Measurements from ENCODE around the gene IGSF21.

The IGSF21 gene

DNA sequence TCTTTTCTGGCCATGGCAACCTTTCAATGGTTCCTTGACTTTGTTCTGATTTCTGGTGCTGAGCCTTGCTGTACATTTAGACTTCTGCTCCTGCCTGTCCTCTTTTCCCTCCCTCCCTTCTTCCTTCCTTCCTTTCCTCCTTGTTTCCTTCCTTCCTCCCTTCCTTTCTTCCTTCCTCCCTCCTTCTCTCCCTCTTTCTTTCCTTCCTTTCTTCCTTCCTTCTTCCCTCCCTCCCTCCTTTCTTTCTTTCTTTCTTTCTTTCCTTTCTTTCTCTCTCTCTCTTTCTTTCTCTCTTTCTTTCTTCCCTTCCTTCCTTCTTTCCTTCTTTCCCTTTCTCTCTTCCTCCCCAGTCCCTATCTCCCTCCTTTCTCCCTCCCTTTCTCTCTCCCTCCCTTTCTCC is 10.4 kb upstream of the IGSF21 start:
- no peak for DNase-seq (ENCODE audit: low read depth, low spot score)
- H3K4me1 ChIP-seq (ENCODE audit: control insufficient read depth, insufficient read depth, low read length) = peaks cover 2% of the 10 kb centered on the region; the same call in 1 of the 2 replicates
- no peak overlapping the region for H3K4me3 ChIP-seq (ENCODE audit: low read length)
- no peak overlapping the region for H3K27ac ChIP-seq (ENCODE audit: low read length)
- H3K27me3 ChIP-seq (ENCODE audit: control insufficient read depth, insufficient read depth, low read length) = no peaks in the 10 kb centered on the region
- no peaks in the 10 kb centered on the region for H3K9me3 ChIP-seq (ENCODE audit: control insufficient read depth, insufficient read depth, low read length)
- no peaks in the 10 kb centered on the region for H3K36me3 ChIP-seq (ENCODE audit: control insufficient read depth, insufficient read depth, low read length)

DNA sequence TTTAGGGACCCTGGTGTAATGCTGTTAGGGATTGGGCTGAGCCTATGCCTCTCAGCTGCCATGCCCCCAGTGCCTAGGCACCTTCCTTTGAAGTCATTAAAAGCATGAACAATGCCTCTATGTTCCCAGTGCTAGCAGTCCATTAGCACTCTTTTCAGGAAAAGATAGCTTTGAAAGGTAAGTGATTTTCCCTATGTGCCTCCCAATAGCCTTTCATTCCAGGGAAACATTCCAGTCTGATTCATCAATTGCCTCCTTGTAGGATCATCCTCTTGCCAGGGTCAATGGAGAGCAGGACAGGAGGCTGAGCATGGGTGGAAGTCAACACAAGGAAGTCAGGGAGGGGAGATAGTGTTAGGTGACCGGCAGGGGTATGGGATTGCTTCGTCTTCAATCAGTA is 8.6 kb upstream of the IGSF21 start:
- Histone ChIP-seq H3K27me3 (ENCODE audit: control insufficient read depth, insufficient read depth, low read length) (no peaks in the 10 kb centered on the region), H3K27ac (ENCODE audit: low read length) (no peak overlapping the region), H3K36me3 (ENCODE audit: control insufficient read depth, insufficient read depth, low read length) (no peaks in the 10 kb centered on the region), H3K9me3 (ENCODE audit: control insufficient read depth, insufficient read depth, low read length) (no peaks in the 10 kb centered on the region), H3K4me1 (ENCODE audit: control insufficient read depth, insufficient read depth, low read length) (no peaks in the 10 kb centered on the region), H3K4me3 (ENCODE audit: low read length) (no peak overlapping the region)
- DNase-seq (ENCODE audit: low read depth, low spot score) = no peak
- no CpG with 5 or more reads among the region's 2 CpGs for WGBS (ENCODE audit: insufficient coverage, insufficient read length)

DNA sequence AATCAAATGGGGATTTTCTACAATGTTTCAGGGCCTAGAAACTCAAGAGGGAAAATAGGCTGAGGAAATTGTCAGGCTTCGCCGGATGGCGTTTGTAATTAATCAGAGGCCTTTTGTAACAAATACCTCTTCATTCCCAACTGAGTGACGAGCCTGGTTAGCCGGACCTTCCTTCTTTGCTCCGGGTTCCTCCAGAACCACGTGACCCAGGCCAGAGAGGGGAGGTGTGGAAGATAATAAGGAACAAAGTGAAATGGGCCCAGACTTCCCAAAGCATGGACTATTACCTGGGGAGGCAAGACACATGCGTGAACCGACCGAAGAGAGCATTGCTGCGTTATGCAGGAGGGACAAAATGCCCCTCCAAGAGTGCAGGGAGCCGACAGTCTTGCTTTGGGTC is 7.5 kb upstream of the IGSF21 start:
- Histone ChIP-seq H3K36me3 (ENCODE audit: control insufficient read depth, insufficient read depth, low read length) (no peaks in the 10 kb centered on the region), H3K27me3 (ENCODE audit: control insufficient read depth, insufficient read depth, low read length) (no peaks in the 10 kb centered on the region), H3K27ac (ENCODE audit: low read length) (no peak overlapping the region), H3K4me3 (ENCODE audit: low read length) (no peak overlapping the region), H3K4me1 (ENCODE audit: control insufficient read depth, insufficient read depth, low read length) (no peaks in the 10 kb centered on the region), H3K9me3 (ENCODE audit: control insufficient read depth, insufficient read depth, low read length) (no peaks in the 10 kb centered on the region)
- DNase-seq (ENCODE audit: low read depth, low spot score) = no peak
- no CpG with 5 or more reads among the region's 12 CpGs for WGBS (ENCODE audit: insufficient coverage, insufficient read length)

DNA sequence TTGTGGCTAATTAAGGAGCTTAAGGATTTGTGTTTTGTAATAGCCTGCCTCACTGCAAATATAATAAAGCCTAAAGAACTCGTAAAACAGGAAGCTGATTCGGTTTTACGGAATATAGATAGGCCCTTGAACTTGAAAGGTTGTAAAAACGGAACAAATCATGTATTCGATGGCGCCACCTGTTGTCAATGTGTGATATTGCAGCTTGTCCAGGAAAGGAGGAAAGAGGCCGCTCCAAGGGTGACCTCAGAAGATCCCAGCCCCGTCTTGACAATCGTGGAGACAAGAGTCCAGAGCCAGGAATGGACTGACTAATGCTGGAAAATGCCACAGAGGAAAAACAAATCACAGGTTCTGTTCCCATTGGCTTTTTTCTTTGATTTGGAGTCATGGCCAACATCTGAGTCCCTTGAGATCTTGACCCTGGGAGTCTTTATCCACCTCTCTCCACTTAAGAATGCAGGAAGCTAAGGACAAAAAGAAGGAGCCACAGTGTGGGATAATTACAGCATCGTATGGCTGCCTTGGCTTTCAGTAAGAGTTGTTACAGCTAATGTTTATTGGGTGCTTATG is 7.0 kb upstream of the IGSF21 start:
- H3K4me3 ChIP-seq (ENCODE audit: low read length) = no peak overlapping the region
- no peaks in the 10 kb centered on the region for H3K4me1 ChIP-seq (ENCODE audit: control insufficient read depth, insufficient read depth, low read length)
- H3K36me3 ChIP-seq (ENCODE audit: control insufficient read depth, insufficient read depth, low read length) = no peaks in the 10 kb centered on the region
- WGBS (ENCODE audit: insufficient coverage, insufficient read length) = no CpG with 5 or more reads among the region's 10 CpGs
- H3K9me3 ChIP-seq (ENCODE audit: control insufficient read depth, insufficient read depth, low read length) = no peaks in the 10 kb centered on the region
- no peaks in the 10 kb centered on the region for H3K27me3 ChIP-seq (ENCODE audit: control insufficient read depth, insufficient read depth, low read length)
- peak; percentile 76 for DNase-seq (ENCODE audit: low read depth, low spot score)
- H3K27ac ChIP-seq (ENCODE audit: low read length) = no peak overlapping the region

DNA sequence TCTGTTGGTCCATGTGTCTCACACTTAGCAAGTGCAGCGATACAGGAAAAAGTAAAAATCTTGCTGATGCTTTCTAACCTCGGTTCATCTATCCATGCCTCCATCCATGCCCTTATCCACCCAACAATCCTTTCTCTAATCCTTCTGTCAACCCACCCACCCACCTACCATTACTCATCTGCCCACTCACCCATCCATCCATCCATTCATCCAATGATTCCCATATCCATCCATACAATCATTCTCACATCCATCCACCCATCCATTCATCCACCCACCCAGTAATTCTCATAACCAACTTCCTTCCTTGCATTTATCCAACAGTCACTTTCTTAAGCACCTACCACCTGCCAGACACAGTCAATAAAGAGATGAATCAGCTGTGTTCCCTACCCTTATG is 6.1 kb upstream of the IGSF21 start:
- Histone ChIP-seq H3K4me3 (ENCODE audit: low read length) (no peak overlapping the region), H3K4me1 (ENCODE audit: control insufficient read depth, insufficient read depth, low read length) (peaks cover 1% of the 10 kb centered on the region; the same call in 1 of the 2 replicates), H3K27ac (ENCODE audit: low read length) (no peak overlapping the region), H3K27me3 (ENCODE audit: control insufficient read depth, insufficient read depth, low read length) (no peaks in the 10 kb centered on the region; the same call in 1 of the 2 replicates), H3K36me3 (ENCODE audit: control insufficient read depth, insufficient read depth, low read length) (no peaks in the 10 kb centered on the region), H3K9me3 (ENCODE audit: control insufficient read depth, insufficient read depth, low read length) (no peaks in the 10 kb centered on the region)
- WGBS (ENCODE audit: insufficient coverage, insufficient read length) = no CpG with 5 or more reads among the region's 2 CpGs
- DNase-seq (ENCODE audit: low read depth, low spot score) = no peak

DNA sequence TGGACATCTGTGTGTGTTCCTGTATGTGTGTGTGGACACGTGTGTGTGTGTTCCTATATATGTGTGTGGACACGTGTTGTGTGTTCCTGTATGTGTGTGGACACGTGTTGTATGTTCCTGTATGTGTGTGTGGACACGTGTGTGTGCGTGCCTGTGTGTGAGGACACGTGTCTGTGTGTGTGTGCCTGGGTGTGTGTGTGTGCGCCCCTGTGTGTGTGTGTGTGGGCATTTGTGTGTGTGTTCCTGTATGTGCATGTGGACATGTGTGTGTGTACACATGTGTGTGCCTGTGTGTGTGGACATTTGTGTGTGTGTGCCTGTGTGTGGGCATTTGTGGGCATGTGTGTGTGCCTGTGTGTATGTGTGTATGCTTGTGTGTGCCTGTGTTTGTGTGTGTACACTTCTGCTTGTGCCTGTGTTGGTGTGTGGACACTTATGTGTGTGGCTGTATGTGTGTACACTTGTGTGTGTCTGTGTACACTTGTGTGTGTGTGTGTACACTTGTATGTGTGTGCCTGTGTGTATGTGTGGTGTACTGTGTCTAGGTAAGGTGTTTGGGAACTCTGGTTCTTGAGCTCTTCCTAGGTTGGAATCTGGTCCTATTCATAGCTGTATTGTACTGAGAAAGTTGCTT is 3.7 kb upstream of the IGSF21 start:
- H3K9me3 ChIP-seq (ENCODE audit: control insufficient read depth, insufficient read depth, low read length) = no peaks in the 10 kb centered on the region
- DNase-seq (ENCODE audit: low read depth, low spot score) = no peak
- no peaks in the 10 kb centered on the region for H3K36me3 ChIP-seq (ENCODE audit: control insufficient read depth, insufficient read depth, low read length)
- peaks cover 7% of the 10 kb centered on the region for H3K27me3 ChIP-seq (ENCODE audit: control insufficient read depth, insufficient read depth, low read length)
- H3K4me1 ChIP-seq (ENCODE audit: control insufficient read depth, insufficient read depth, low read length) = peaks cover 12% of the 10 kb centered on the region
- no CpG with 5 or more reads among the region's 7 CpGs for WGBS (ENCODE audit: insufficient coverage, insufficient read length)
- H3K4me3 ChIP-seq (ENCODE audit: low read length) = no peak overlapping the region
- no peak overlapping the region for H3K27ac ChIP-seq (ENCODE audit: low read length)

DNA sequence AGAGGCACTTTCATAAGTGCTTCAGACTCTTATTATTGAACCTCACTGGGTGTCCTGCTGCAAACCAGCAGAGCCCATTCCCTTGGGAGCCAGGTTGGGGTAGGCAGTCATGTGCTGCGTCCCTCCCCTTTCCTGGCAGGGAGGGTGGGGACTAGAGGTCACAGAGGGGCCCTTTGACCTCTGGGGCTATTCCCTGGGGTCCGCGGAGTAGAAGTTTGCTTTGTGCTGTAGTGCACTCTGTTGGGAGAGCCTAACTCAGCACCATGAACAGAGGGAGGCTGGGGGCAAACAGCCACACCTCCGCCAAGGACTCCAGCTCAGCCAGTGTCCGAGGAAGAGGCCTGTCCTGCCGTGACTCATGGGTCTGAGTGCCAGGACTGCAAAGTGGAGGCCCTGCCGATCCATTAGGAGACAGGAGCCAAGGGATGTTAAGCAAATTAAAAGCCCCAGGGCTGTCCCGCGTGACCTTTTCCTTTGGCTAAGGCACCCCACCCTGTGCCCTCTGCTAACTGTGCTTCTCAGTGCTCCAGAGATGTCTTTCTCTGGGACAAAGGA is 3.0 kb upstream of the IGSF21 start:
- Histone ChIP-seq H3K27me3 (ENCODE audit: control insufficient read depth, insufficient read depth, low read length) (peaks cover 15% of the 10 kb centered on the region), H3K4me3 (ENCODE audit: low read length) (no peak overlapping the region), H3K36me3 (ENCODE audit: control insufficient read depth, insufficient read depth, low read length) (no peaks in the 10 kb centered on the region), H3K4me1 (ENCODE audit: control insufficient read depth, insufficient read depth, low read length) (peaks cover 12% of the 10 kb centered on the region), H3K27ac (ENCODE audit: low read length) (no peak overlapping the region), H3K9me3 (ENCODE audit: control insufficient read depth, insufficient read depth, low read length) (no peaks in the 10 kb centered on the region)
- no CpG with 5 or more reads among the region's 9 CpGs for WGBS (ENCODE audit: insufficient coverage, insufficient read length)
- DNase-seq (ENCODE audit: low read depth, low spot score) = no peak

DNA sequence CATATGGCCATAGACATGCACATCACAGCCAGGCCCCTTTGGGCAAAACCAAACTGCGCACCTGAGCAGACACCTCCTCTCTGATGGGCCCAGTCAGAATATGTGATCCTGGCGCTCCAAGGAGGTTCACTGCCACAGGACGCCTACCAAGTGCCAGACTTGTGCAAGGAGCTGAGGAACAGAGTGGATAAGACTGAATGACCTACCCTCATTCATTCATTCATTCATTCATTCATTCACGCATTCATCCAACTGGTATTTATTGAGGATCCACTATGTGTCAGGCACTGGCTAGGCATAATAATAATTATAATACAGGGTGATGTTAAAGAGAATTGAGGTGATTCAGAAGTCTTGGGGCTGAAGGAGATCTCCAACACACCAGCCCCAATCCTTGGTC is 2.4 kb upstream of the IGSF21 start:
- DNase-seq (ENCODE audit: low read depth, low spot score) = no peak
- Histone ChIP-seq H3K9me3 (ENCODE audit: control insufficient read depth, insufficient read depth, low read length) (no peaks in the 10 kb centered on the region), H3K4me3 (ENCODE audit: low read length) (no peak overlapping the region), H3K27me3 (ENCODE audit: control insufficient read depth, insufficient read depth, low read length) (peaks cover 15% of the 10 kb centered on the region), H3K36me3 (ENCODE audit: control insufficient read depth, insufficient read depth, low read length) (no peaks in the 10 kb centered on the region), H3K4me1 (ENCODE audit: control insufficient read depth, insufficient read depth, low read length) (peaks cover 12% of the 10 kb centered on the region), H3K27ac (ENCODE audit: low read length) (no peak overlapping the region)
- WGBS (ENCODE audit: insufficient coverage, insufficient read length) = no CpG with 5 or more reads among the region's 4 CpGs

DNA sequence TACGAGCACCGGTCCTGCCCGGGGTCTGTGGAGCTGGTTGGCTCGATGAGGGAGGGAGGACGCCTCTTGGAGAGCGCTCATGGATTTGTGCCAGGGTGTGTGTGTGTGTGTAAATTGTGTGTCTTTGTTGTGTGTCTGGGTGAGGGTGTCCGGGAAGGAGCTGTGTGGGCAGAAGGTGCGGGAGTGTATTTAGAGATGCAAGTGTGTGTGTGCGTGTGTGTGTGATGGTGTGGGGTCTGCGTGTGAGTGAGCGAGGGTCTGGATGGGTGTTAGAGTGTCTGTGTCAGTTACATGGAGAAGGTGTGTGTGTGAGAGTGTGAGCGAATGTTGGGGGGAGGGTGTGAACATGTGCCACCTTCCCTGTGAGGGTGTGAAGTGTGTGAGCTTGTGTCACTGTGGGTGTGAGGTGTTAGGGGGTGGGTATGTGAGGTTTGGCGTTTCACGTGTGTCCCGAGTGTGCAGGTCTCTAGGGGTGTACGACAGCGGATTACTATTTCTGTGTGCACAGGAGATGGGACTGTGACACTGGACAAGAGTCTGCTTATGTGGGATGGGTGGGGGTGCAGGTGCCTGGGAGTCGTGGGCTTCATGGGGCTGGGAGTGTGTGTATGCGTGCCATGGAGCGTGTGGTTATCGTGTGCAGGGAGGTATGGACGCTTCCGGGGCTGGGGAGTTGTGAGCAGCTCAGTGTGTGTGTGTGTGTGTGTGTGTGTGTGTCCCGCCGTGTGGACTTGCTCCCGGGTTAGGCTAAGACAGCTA is 880 bp downstream of the IGSF21 start:
- Histone ChIP-seq H3K27me3 (ENCODE audit: control insufficient read depth, insufficient read depth, low read length) (peaks cover 15% of the 10 kb centered on the region), H3K4me3 (ENCODE audit: low read length) (peak overlapping the region; percentile 55; the same call in 1 of the 2 replicates), H3K27ac (ENCODE audit: low read length) (no peak overlapping the region), H3K4me1 (ENCODE audit: control insufficient read depth, insufficient read depth, low read length) (peaks cover 12% of the 10 kb centered on the region), H3K9me3 (ENCODE audit: control insufficient read depth, insufficient read depth, low read length) (no peaks in the 10 kb centered on the region), H3K36me3 (ENCODE audit: control insufficient read depth, insufficient read depth, low read length) (no peaks in the 10 kb centered on the region)
- no CpG with 5 or more reads among the region's 26 CpGs for WGBS (ENCODE audit: insufficient coverage, insufficient read length)
- DNase-seq (ENCODE audit: low read depth, low spot score) = no peak

DNA sequence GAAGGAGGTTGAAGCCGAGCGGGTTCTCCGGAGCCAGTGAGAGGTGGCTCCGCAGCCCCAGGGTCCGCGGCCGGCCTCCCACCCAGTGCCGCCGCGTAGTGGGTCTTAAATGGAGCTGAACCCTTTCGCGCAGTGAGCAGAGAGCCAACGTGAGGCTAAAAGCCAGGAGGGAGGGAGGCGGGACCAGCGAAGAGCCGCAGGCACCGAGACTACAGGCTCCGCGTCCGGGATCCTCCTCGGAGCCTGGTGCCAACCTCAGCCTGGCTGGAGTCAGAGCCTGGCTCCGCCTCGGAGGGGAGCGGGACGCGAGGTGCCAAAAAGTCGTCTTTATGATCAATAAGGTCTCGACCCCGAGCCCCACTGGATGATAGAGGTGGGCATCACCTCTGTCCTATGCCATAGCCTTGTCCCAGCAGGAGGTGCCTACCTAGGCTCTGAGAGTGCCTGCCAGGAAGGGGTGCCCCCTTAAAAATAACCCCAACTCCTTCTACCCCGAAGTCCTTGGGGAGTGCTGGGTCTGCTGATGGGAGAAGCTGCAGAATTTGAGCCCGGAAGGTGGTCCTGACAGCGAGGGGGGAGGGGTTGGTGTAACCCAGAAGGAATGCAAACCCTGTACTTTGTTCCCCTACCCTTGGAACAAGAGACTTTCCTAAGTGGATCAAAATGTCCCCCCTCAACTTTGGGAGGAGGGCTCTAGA is 1.6 kb downstream of the IGSF21 start:
- DNase-seq (ENCODE audit: low read depth, low spot score) = no peak
- Histone ChIP-seq H3K4me1 (ENCODE audit: control insufficient read depth, insufficient read depth, low read length) (peaks cover 12% of the 10 kb centered on the region), H3K9me3 (ENCODE audit: control insufficient read depth, insufficient read depth, low read length) (no peaks in the 10 kb centered on the region), H3K27ac (ENCODE audit: low read length) (no peak overlapping the region), H3K36me3 (ENCODE audit: control insufficient read depth, insufficient read depth, low read length) (no peaks in the 10 kb centered on the region), H3K4me3 (ENCODE audit: low read length) (peak overlapping the region; percentile 29; the same call in 1 of the 2 replicates), H3K27me3 (ENCODE audit: control insufficient read depth, insufficient read depth, low read length) (peaks cover 15% of the 10 kb centered on the region)
- no CpG with 5 or more reads among the region's 32 CpGs for WGBS (ENCODE audit: insufficient coverage, insufficient read length)

All from iPS DF 6.9 (cell line).